ENCODE results near the gene EIF3F.

EIF3F gene

GRCh38 chr11:8039530-8040260 lies 52.6 kb downstream of the EIF3F start:
- no peak overlapping the region for H3K27ac ChIP-seq
- TF ChIP-seq ZFX (IDR thresholded peaks at IDR 0.05; ENCODE audit: borderline replicate concordance) (no peak), CTCF (IDR thresholded peaks at IDR 0.05) (no peak)

- TF ChIP-seq ZFX (IDR thresholded peaks at IDR 0.05; ENCODE audit: borderline replicate concordance) (no peak), CTCF (IDR thresholded peaks at IDR 0.05) (no peak)
- no peak overlapping the region for H3K27ac ChIP-seq
Measured at GRCh38 chr11:8040261-8040920, 53.3 kb downstream of the EIF3F start.

- H3K27ac ChIP-seq, result no peak overlapping the region
- TF ChIP-seq CTCF (IDR thresholded peaks at IDR 0.05) (no peak), ZFX (IDR thresholded peaks at IDR 0.05; ENCODE audit: borderline replicate concordance) (no peak)
Measured at GRCh38 chr11:8040921-8041285, 53.8 kb downstream of the EIF3F start.

GRCh38 chr11:8041576-8041975 lies 54.4 kb downstream of the EIF3F start:
- TF ChIP-seq ZFX (IDR thresholded peaks at IDR 0.05; ENCODE audit: borderline replicate concordance) (no peak), CTCF (IDR thresholded peaks at IDR 0.05) (no peak)
- no peak overlapping the region for H3K27ac ChIP-seq

GRCh38 chr11:8043756-8044155 lies 56.6 kb downstream of the EIF3F start:
- TF ChIP-seq ZFX (IDR thresholded peaks at IDR 0.05; ENCODE audit: borderline replicate concordance) (no peak), CTCF (IDR thresholded peaks at IDR 0.05) (no peak)
- H3K27ac ChIP-seq, result no peak overlapping the region

GRCh38 chr11:8045839-8046238 lies 58.7 kb downstream of the EIF3F start:
- TF ChIP-seq CTCF (IDR thresholded peaks at IDR 0.05) (no peak), ZFX (IDR thresholded peaks at IDR 0.05; ENCODE audit: borderline replicate concordance) (no peak)
- H3K27ac ChIP-seq, result no peak overlapping the region

- TF ChIP-seq ZFX (IDR thresholded peaks at IDR 0.05; ENCODE audit: borderline replicate concordance) (no peak), CTCF (IDR thresholded peaks at IDR 0.05) (no peak)
- no peak overlapping the region for H3K27ac ChIP-seq
Measured at GRCh38 chr11:8047382-8047781, 60.2 kb downstream of the EIF3F start.
